WTC11 (cell line): ENCODE data around the gene PACSIN1. TPM values are rescaled to one million over a fixed set of nuclear protein-coding genes. Genes with fewer than 3 reads are reported as not detected.

ENCODE experiments used
- ATAC-seq: fragments of 200-7000 bp; cut with Tn5 transposase; 2 replicates; pipeline ENCODE4 v1.10.0; 2021; ENCODE audit warnings: mild to moderate bottlenecking, moderate library complexity
- CTCF ChIA-PET: fragments of 300-600 bp; sonication (Branson Sonifier 250); formaldehyde crosslinking; loops from one replicate; lab custom pipeline; 2021; ENCODE audit warnings: antibody characterized with exemption; lab: Charles Lee
- POLR2A ChIA-PET: fragments of 350-600 bp; sonication (Branson Sonifier 250); formaldehyde crosslinking; loops from one replicate; lab custom pipeline; 2021; ENCODE audit warnings: antibody characterized with exemption; lab: Charles Lee
- DNase-seq: peaks from one replicate; pipeline ENCODE4 v3.0.0; 2021; ENCODE audit warnings: low spot score
- H3K27ac Mint-ChIP-seq: 2 replicates; pipeline ENCODE4 v1.8.0; 2021; ENCODE audit warnings: mixed read lengths
- H3K27me3 Mint-ChIP-seq: 2 replicates; pipeline ENCODE4 v1.8.0; 2021; ENCODE audit warnings: low read depth, mild to moderate bottlenecking, moderate library complexity, mixed read lengths
- H3K36me3 Mint-ChIP-seq: 2 replicates; pipeline ENCODE4 v1.8.0; 2021; ENCODE audit warnings: mixed read lengths
- H3K4me1 Mint-ChIP-seq: 2 replicates; pipeline ENCODE4 v1.8.0; 2022; ENCODE audit warnings: mixed read lengths
- H3K4me3 Mint-ChIP-seq: 2 replicates; pipeline ENCODE4 v1.8.0; 2021; ENCODE audit warnings: mild to moderate bottlenecking, moderate library complexity, mixed read lengths
- H3K9me3 Mint-ChIP-seq: 2 replicates; pipeline ENCODE4 v1.8.0; 2021; ENCODE audit warnings: mixed read lengths
- AFF4 ChIP-seq: sonication (generic); formaldehyde crosslinking; IDR thresholded peaks from 2 replicates; pipeline ENCODE4 v1.8.1; 2023; ENCODE audit warnings: mild to moderate bottlenecking, missing genetic modification reagents, borderline replicate concordance
- ATF3 ChIP-seq: sonication (generic); formaldehyde crosslinking; conservative IDR thresholded peaks from 2 replicates; pipeline ENCODE4 v1.8.1; 2022; ENCODE audit warnings: mild to moderate bottlenecking, missing genetic modification reagents
- FOXK1 ChIP-seq: sonication (generic); formaldehyde crosslinking; IDR thresholded peaks from 2 replicates; pipeline ENCODE4 v1.8.0; 2022; ENCODE audit warnings: mild to moderate bottlenecking, moderate library complexity, missing genetic modification reagents
- GTF2I ChIP-seq: fragments of 250-450 bp; sonication (Bioruptor Pico); conservative IDR thresholded peaks from 2 replicates; pipeline ENCODE4 v1.4.0; 2021; ENCODE audit warnings: mild to moderate bottlenecking
- IRF2 ChIP-seq: sonication (generic); formaldehyde crosslinking; IDR thresholded peaks from 2 replicates; pipeline ENCODE4 v1.8.0; 2022; ENCODE audit warnings: low read depth, missing genetic modification reagents, borderline replicate concordance
- NFYB ChIP-seq: sonication (generic); formaldehyde crosslinking; conservative IDR thresholded peaks from 2 replicates; pipeline ENCODE4 v1.8.0; 2022; ENCODE audit warnings: low read depth, missing genetic modification reagents
- NR1H2 ChIP-seq: sonication (generic); formaldehyde crosslinking; IDR thresholded peaks from 2 replicates; pipeline ENCODE4 v1.9.0; 2021; ENCODE audit warnings: mild to moderate bottlenecking, moderate library complexity, missing genetic modification reagents
- NR2C2 ChIP-seq: sonication (generic); formaldehyde crosslinking; IDR thresholded peaks from 2 replicates; pipeline ENCODE4 v1.8.0; 2022; ENCODE audit warnings: mild to moderate bottlenecking, missing genetic modification reagents
- NR3C1 ChIP-seq: sonication (generic); formaldehyde crosslinking; conservative IDR thresholded peaks from 2 replicates; pipeline ENCODE4 v1.8.1; 2023; ENCODE audit warnings: low read depth, mild to moderate bottlenecking, missing genetic modification reagents
- SMAD3 ChIP-seq: sonication (generic); formaldehyde crosslinking; IDR thresholded peaks from 2 replicates; pipeline ENCODE4 v1.8.0; 2022; ENCODE audit warnings: missing genetic modification reagents, mild to moderate bottlenecking, borderline replicate concordance
- SOX15 ChIP-seq: fragments of 250-450 bp; sonication (Bioruptor Pico); IDR thresholded peaks from 2 replicates; pipeline ENCODE4 v1.9.0; 2021; ENCODE audit warnings: mild to moderate bottlenecking
- ZNF138 ChIP-seq: sonication (generic); formaldehyde crosslinking; conservative IDR thresholded peaks from 2 replicates; pipeline ENCODE4 v1.8.1; 2022; ENCODE audit warnings: mild to moderate bottlenecking, moderate library complexity, missing genetic modification reagents
- ZNF219 ChIP-seq: sonication (generic); formaldehyde crosslinking; IDR thresholded peaks from 2 replicates; pipeline ENCODE4 v1.8.0; 2023; ENCODE audit warnings: missing genetic modification reagents, mild to moderate bottlenecking, borderline replicate concordance
- ZNF263 ChIP-seq: sonication (generic); formaldehyde crosslinking; IDR thresholded peaks from 2 replicates; pipeline ENCODE4 v1.8.1; 2022; ENCODE audit warnings: low read depth, mild to moderate bottlenecking, moderate library complexity, missing genetic modification reagents
- ZSCAN18 ChIP-seq: fragments of 250-450 bp; sonication (Bioruptor Pico); IDR thresholded peaks from 2 replicates; pipeline ENCODE4 v2.1.2; 2022; ENCODE audit warnings: mild to moderate bottlenecking, moderate library complexity
- total RNA-seq: library from RNA; stranded (reverse); gene quantifications from 3 replicates; pipeline ENCODE4 v1.2.3, GENCODE V29; 2021
- TF ChIP-seq, protein P1 (sequence below): sonication (generic); formaldehyde crosslinking; IDR thresholded peaks from 2 replicates; pipeline ENCODE4 v1.8.1; 2022; ENCODE audit warnings: low read depth, mild to moderate bottlenecking, moderate library complexity, missing genetic modification reagents, borderline replicate concordance
- TF ChIP-seq, protein P2 (sequence below): sonication (generic); formaldehyde crosslinking; IDR thresholded peaks from 2 replicates; pipeline ENCODE4 v1.8.1; 2022; ENCODE audit warnings: low read depth, missing genetic modification reagents, borderline replicate concordance
- TF ChIP-seq, protein P3 (sequence below): sonication (generic); formaldehyde crosslinking; IDR thresholded peaks from 2 replicates; pipeline ENCODE4 v1.8.1; 2023; ENCODE audit warnings: mild to moderate bottlenecking, missing genetic modification reagents, moderate library complexity
- TF ChIP-seq, protein P4 (sequence below): sonication (generic); formaldehyde crosslinking; IDR thresholded peaks from 2 replicates; pipeline ENCODE4 v1.8.0; 2022; ENCODE audit warnings: mild to moderate bottlenecking, missing genetic modification reagents
- TF ChIP-seq, protein P5 (sequence below): sonication (generic); formaldehyde crosslinking; IDR thresholded peaks from 2 replicates; pipeline ENCODE4 v1.8.0; 2022; ENCODE audit warnings: missing genetic modification reagents

PACSIN1 gene
- total RNA-seq, 1 experiment from 2014 or later: 12.6 TPM

GRCh38 chr6:34562861-34563512 lies 97.1 kb downstream of the PACSIN1 start:
- H3K36me3 Mint-ChIP-seq: no peaks in the 10 kb centered on the region
- TF ChIP-seq SOX15 (CRISPR knock-in tag): no peak
- no peak for TF ChIP-seq ZNF138 (CRISPR knock-in tag)
- TF ChIP-seq, protein P1, sequence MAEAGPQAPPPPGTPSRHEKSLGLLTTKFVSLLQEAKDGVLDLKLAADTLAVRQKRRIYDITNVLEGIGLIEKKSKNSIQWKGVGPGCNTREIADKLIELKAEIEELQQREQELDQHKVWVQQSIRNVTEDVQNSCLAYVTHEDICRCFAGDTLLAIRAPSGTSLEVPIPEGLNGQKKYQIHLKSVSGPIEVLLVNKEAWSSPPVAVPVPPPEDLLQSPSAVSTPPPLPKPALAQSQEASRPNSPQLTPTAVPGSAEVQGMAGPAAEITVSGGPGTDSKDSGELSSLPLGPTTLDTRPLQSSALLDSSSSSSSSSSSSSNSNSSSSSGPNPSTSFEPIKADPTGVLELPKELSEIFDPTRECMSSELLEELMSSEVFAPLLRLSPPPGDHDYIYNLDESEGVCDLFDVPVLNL: no peak
- CTCF ChIA-PET: interaction anchor here (1.9 to 2.0 kb wide), 2 partner anchors 12 to 46 kb away, joined by 5 read pairs; no protein-coding TSS in a partner anchor

GRCh38 chr6:34563513-34563870 lies 97.6 kb downstream of the PACSIN1 start:
- ATAC-seq: no peak
- Mint-ChIP-seq H3K27ac (peak overlapping the region; percentile 54; the same call in 1 of the 2 replicates), H3K4me3 (no peak overlapping the region), H3K27me3 (no peaks in the 10 kb centered on the region; the same call in 1 of the 2 replicates), H3K9me3 (no peaks in the 10 kb centered on the region), H3K4me1 (peaks cover 26% of the 10 kb centered on the region), H3K36me3 (no peaks in the 10 kb centered on the region)
- no peak for DNase-seq
- CTCF ChIA-PET: interaction anchor here (1.9 to 2.0 kb wide), 2 partner anchors 12 to 46 kb away, joined by 5 read pairs; no protein-coding TSS in a partner anchor
- POLR2A ChIA-PET: interaction anchor here (0.8 kb wide), 1 partner anchor 9 kb away, joined by 3 read pairs; no protein-coding TSS in a partner anchor
- TF ChIP-seq ZSCAN18 (CRISPR knock-in tag) (no peak), GTF2I (no peak), NR1H2 (no peak), ZNF263 (CRISPR knock-in tag) (no peak), NR2C2 (CRISPR knock-in tag) (no peak), SMAD3 (no peak), AFF4 (CRISPR knock-in tag) (no peak), NR3C1 (no peak), ATF3 (no peak), NFYB (no peak), IRF2 (CRISPR knock-in tag) (no peak), FOXK1 (no peak), ZNF219 (no peak)
- TF ChIP-seq, protein P2, sequence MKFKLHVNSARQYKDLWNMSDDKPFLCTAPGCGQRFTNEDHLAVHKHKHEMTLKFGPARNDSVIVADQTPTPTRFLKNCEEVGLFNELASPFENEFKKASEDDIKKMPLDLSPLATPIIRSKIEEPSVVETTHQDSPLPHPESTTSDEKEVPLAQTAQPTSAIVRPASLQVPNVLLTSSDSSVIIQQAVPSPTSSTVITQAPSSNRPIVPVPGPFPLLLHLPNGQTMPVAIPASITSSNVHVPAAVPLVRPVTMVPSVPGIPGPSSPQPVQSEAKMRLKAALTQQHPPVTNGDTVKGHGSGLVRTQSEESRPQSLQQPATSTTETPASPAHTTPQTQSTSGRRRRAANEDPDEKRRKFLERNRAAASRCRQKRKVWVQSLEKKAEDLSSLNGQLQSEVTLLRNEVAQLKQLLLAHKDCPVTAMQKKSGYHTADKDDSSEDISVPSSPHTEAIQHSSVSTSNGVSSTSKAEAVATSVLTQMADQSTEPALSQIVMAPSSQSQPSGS (CRISPR knock-in tag): no peak
- TF ChIP-seq, protein P3, sequence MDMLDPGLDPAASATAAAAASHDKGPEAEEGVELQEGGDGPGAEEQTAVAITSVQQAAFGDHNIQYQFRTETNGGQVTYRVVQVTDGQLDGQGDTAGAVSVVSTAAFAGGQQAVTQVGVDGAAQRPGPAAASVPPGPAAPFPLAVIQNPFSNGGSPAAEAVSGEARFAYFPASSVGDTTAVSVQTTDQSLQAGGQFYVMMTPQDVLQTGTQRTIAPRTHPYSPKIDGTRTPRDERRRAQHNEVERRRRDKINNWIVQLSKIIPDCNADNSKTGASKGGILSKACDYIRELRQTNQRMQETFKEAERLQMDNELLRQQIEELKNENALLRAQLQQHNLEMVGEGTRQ (CRISPR knock-in tag): no peak
- TF ChIP-seq, protein P4, sequence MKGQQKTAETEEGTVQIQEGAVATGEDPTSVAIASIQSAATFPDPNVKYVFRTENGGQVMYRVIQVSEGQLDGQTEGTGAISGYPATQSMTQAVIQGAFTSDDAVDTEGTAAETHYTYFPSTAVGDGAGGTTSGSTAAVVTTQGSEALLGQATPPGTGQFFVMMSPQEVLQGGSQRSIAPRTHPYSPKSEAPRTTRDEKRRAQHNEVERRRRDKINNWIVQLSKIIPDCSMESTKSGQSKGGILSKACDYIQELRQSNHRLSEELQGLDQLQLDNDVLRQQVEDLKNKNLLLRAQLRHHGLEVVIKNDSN (CRISPR knock-in tag): no peak
- TF ChIP-seq, protein P5, sequence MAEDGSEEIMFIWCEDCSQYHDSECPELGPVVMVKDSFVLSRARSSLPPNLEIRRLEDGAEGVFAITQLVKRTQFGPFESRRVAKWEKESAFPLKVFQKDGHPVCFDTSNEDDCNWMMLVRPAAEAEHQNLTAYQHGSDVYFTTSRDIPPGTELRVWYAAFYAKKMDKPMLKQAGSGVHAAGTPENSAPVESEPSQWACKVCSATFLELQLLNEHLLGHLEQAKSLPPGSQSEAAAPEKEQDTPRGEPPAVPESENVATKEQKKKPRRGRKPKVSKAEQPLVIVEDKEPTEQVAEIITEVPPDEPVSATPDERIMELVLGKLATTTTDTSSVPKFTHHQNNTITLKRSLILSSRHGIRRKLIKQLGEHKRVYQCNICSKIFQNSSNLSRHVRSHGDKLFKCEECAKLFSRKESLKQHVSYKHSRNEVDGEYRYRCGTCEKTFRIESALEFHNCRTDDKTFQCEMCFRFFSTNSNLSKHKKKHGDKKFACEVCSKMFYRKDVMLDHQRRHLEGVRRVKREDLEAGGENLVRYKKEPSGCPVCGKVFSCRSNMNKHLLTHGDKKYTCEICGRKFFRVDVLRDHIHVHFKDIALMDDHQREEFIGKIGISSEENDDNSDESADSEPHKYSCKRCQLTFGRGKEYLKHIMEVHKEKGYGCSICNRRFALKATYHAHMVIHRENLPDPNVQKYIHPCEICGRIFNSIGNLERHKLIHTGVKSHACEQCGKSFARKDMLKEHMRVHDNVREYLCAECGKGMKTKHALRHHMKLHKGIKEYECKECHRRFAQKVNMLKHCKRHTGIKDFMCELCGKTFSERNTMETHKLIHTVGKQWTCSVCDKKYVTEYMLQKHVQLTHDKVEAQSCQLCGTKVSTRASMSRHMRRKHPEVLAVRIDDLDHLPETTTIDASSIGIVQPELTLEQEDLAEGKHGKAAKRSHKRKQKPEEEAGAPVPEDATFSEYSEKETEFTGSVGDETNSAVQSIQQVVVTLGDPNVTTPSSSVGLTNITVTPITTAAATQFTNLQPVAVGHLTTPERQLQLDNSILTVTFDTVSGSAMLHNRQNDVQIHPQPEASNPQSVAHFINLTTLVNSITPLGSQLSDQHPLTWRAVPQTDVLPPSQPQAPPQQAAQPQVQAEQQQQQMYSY (CRISPR knock-in tag): no peak

More at GRCh38 chr6:34562861-34563512, 97.1 kb downstream of the PACSIN1 start:
- peaks cover 21% of the 10 kb centered on the region for H3K4me1 Mint-ChIP-seq
- H3K27ac Mint-ChIP-seq: no peak overlapping the region
- H3K27me3 Mint-ChIP-seq: no peaks in the 10 kb centered on the region; the same call in 1 of the 2 replicates
- no peaks in the 10 kb centered on the region for H3K9me3 Mint-ChIP-seq
- DNase-seq: no peak
- POLR2A ChIA-PET: no interaction called here
- no peak for ATAC-seq
- no peak overlapping the region for H3K4me3 Mint-ChIP-seq
